PC-9 (cell line): ENCODE results near the gene GPI. TPM values are rescaled to one million over a fixed set of nuclear protein-coding genes. Genes with fewer than 3 reads are reported as not detected.

Source experiments
- BruUV-seq: library from RNA; stranded (reverse); fragments of 400-500 nt; replicated peaks from 2 replicates; lab custom pipeline; 2021; lab: Mats Ljungman, UMichigan
- CTCF ChIA-PET: fragments of 300-600 bp; sonication (Branson Sonifier 250); formaldehyde crosslinking; loops from one replicate; lab custom pipeline; 2022; ENCODE audit warnings: antibody characterized with exemption; lab: Charles Lee
- POLR2A ChIA-PET: fragments of 300-600 bp; sonication (Branson Sonifier 250); formaldehyde crosslinking; loops from one replicate; lab custom pipeline; 2022; ENCODE audit warnings: antibody characterized with exemption; ENCODE audit not compliant: unreplicated experiment; lab: Charles Lee
- DNase-seq, 2 experiments: peaks; one replicate each; pipeline versions ENCODE4 v3.0.0 to v3.0.0-alpha.2; 2015 to 2022; ENCODE audit warnings: mixed read lengths in 1 of 2
- H2AFZ ChIP-seq: fragments of 200-600 bp; sonication (generic); 2 replicates; pipeline ENCODE4 v1.8.1; 2017; ENCODE audit warnings: antibody characterized with exemption
- H3F3A ChIP-seq: fragments of 200-600 bp; sonication (generic); 2 replicates; pipeline ENCODE4 v1.8.1; 2017; ENCODE audit warnings: antibody characterized with exemption, mild to moderate bottlenecking, low read depth; ENCODE audit not compliant: insufficient read depth
- H3K27ac ChIP-seq: fragments of 200-600 bp; sonication (generic); 2 replicates; pipeline ENCODE4 v1.6.1; 2016; ENCODE audit warnings: mixed run types
- H3K27me3 ChIP-seq: fragments of 200-600 bp; sonication (generic); 2 replicates; pipeline ENCODE4 v1.6.1; 2016; ENCODE audit warnings: low read depth, mixed run types; ENCODE audit not compliant: insufficient read depth
- H3K36me3 ChIP-seq: fragments of 200-600 bp; sonication (generic); 2 replicates; pipeline ENCODE4 v1.6.1; 2016; ENCODE audit warnings: low read depth, mixed run types
- H3K4me1 ChIP-seq: fragments of 200-600 bp; sonication (generic); replicated peaks from 2 replicates; pipeline ENCODE4 v1.6.1; 2016; ENCODE audit warnings: mixed run types; ENCODE audit not compliant: insufficient read depth
- H3K4me2 ChIP-seq: fragments of 200-600 bp; sonication (generic); 2 replicates; pipeline ENCODE4 v1.6.1; 2017; ENCODE audit warnings: mixed run types
- H3K4me3 ChIP-seq: fragments of 200-600 bp; sonication (generic); 2 replicates; pipeline ENCODE4 v1.6.1; 2016; ENCODE audit warnings: mixed run types
- H3K79me2 ChIP-seq: fragments of 200-600 bp; sonication (generic); 2 replicates; pipeline ENCODE4 v1.6.1; 2017; ENCODE audit warnings: low read depth, mixed run types
- H3K9me2 ChIP-seq: fragments of 200-600 bp; sonication (generic); 2 replicates; pipeline ENCODE4 v1.8.1; 2017; ENCODE audit warnings: mild to moderate bottlenecking; ENCODE audit not compliant: insufficient read depth
- H3K9me3 ChIP-seq: fragments of 200-600 bp; sonication (generic); 2 replicates; pipeline ENCODE4 v1.8.1; 2016; ENCODE audit warnings: low read depth; ENCODE audit not compliant: insufficient read depth
- H4K20me1 ChIP-seq: fragments of 200-600 bp; sonication (generic); 2 replicates; pipeline ENCODE4 v1.8.1; 2017; ENCODE audit not compliant: insufficient read depth
- EZH2 ChIP-seq: fragments of 200-600 bp; sonication (generic); IDR thresholded peaks from 2 replicates; pipeline ENCODE4 v1.8.0; 2017; ENCODE audit warnings: antibody characterized with exemption, low read depth
- intact Hi-C: fragments of 100-400 bp; cut with micrococcal nuclease; formaldehyde crosslinking; loops from one replicate; pipeline ENCODE4 v1.10.0; 2022; ENCODE audit not compliant: unreplicated experiment
- total RNA-seq: library from RNA; stranded (reverse); gene quantifications from 2 replicates; pipeline ENCODE4 v1.2.3, GENCODE V29; 2021
- TF ChIP-seq, protein P1 (sequence below): fragments of 200-600 bp; sonication (generic); conservative IDR thresholded peaks from 2 replicates; pipeline ENCODE4 v1.6.1; 2017; ENCODE audit warnings: mixed run types, antibody characterized with exemption, mild to moderate bottlenecking, moderate library complexity

GPI gene
- total RNA-seq, 1 experiment from 2014 or later = 522 TPM

DNA sequence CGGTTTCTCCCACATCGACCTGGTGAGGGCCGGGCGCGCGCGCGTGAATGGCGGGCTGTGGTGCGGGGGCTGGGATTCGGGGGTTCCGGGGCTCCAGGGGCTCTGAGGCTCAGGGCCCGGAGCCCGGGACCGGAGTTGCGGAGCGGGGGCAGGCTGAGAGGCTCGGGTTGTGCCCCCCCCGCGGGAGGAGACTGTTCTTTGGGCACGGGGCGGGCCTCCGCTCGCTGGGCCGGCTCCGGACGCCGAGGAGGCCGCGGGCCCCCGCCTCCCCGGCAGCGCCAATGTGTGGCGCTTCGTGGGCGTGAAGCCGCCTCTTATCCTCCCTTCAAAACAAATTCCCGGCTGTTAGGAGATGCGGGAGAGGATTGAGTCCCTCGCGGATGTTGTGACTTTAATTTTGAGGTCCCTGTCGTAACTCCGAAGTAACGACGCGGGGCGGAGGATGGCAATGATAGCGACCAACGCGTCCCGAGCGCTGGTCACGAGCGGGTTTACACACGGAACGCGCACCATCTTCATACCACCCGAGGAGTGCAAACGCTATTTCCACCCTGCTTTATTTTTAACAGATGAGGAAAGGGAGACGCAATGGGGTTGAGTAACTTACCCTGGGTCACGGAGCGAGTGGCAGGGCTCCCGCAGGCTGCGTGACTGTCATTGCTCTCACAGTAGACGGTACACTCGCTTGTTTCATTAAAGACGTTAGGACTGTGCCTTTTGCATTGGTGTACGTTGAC lies 63.7 kb downstream of the GPI start:
- intact Hi-C loops = loop anchor here (1.0 to 5.0 kb wide), 2 partner anchors 24 to 71 kb away; partner anchors contain the start of gene PDCD2L
- no peaks in the 10 kb centered on the region for H3K27me3 ChIP-seq
- peak overlapping the region; percentile 89 for H3K4me3 ChIP-seq
- no peaks in the 10 kb centered on the region for H3K9me2 ChIP-seq
- ChIA-PET POLR2A (interaction anchor here (0.6 to 0.8 kb wide), 2 partner anchors 25 to 31 kb away, joined by 3 to 4 read pairs; partner anchors contain the start of gene PDCD2L), CTCF (interaction anchor here (0.5 to 0.6 kb wide), 3 partner anchors 56 to 205 kb away, joined by 3 to 10 read pairs (median 6); no protein-coding TSS in a partner anchor)
- H3F3A ChIP-seq = peaks cover 28% of the 10 kb centered on the region; the same call in 1 of the 2 replicates
- H4K20me1 ChIP-seq = peaks cover 51% of the 10 kb centered on the region
- H3K9me3 ChIP-seq = no peaks in the 10 kb centered on the region
- H2AFZ ChIP-seq = peak overlapping the region; percentile 85
- TF ChIP-seq, protein P1, sequence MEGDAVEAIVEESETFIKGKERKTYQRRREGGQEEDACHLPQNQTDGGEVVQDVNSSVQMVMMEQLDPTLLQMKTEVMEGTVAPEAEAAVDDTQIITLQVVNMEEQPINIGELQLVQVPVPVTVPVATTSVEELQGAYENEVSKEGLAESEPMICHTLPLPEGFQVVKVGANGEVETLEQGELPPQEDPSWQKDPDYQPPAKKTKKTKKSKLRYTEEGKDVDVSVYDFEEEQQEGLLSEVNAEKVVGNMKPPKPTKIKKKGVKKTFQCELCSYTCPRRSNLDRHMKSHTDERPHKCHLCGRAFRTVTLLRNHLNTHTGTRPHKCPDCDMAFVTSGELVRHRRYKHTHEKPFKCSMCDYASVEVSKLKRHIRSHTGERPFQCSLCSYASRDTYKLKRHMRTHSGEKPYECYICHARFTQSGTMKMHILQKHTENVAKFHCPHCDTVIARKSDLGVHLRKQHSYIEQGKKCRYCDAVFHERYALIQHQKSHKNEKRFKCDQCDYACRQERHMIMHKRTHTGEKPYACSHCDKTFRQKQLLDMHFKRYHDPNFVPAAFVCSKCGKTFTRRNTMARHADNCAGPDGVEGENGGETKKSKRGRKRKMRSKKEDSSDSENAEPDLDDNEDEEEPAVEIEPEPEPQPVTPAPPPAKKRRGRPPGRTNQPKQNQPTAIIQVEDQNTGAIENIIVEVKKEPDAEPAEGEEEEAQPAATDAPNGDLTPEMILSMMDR = no peak
- TF ChIP-seq EZH2 = no peak
- H3K27ac ChIP-seq = peak overlapping the region; percentile 7
- peak in 1 of 2 experiments; percentile 30 for DNase-seq
- no TSS peak for BruUV-seq
- H3K79me2 ChIP-seq = peaks cover 55% of the 10 kb centered on the region
- peaks cover 18% of the 10 kb centered on the region for H3K4me1 ChIP-seq
- H3K36me3 ChIP-seq = peaks cover 18% of the 10 kb centered on the region
- peak overlapping the region; percentile 92 for H3K4me2 ChIP-seq

DNA sequence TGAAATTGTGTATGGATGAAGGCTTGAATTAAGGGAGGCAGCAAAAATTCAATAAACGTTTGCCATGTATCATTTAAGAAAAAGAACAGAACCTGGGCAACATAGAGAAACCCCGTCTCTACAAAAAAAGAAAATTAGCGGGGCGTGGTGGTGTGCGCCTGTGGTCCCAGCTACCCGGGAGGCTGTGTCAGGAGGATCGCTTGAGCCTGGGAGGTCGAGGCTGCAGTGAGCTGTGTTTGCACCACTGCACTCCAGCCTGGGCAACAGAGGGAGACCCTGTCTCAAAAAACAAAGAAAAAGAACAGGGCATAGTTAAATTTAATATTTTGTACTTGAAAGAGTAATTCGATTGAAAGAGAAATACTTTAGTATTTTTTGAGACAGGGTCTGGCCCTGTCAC lies 64.6 kb downstream of the GPI start:
- no peak for TF ChIP-seq EZH2
- TF ChIP-seq, protein P1 = no peak
- Histone ChIP-seq H3K4me3 (peak overlapping the region; percentile 89), H2AFZ (no peak overlapping the region), H3K36me3 (peaks cover 21% of the 10 kb centered on the region), H3K4me1 (peaks cover 18% of the 10 kb centered on the region), H3K9me2 (no peaks in the 10 kb centered on the region), H3K27ac (no peak overlapping the region), H3K9me3 (no peaks in the 10 kb centered on the region), H4K20me1 (peaks cover 59% of the 10 kb centered on the region), H3K4me2 (peak overlapping the region; percentile 92), H3F3A (peaks cover 28% of the 10 kb centered on the region; the same call in 1 of the 2 replicates), H3K27me3 (no peaks in the 10 kb centered on the region), H3K79me2 (peaks cover 63% of the 10 kb centered on the region)
- ChIA-PET CTCF (interaction anchor here (0.5 kb wide), 1 partner anchor 55 kb away, joined by 6 read pairs; no protein-coding TSS in a partner anchor), POLR2A (interaction anchor here (0.6 kb wide), 1 partner anchor 30 kb away, joined by 4 read pairs; no protein-coding TSS in a partner anchor)
- intact Hi-C loops = loop anchor here (5.0 kb wide), 1 partner anchor 72 kb away; no protein-coding TSS in a partner anchor
- BruUV-seq = TSS peak; percentile 17
- DNase-seq = no peak

DNA sequence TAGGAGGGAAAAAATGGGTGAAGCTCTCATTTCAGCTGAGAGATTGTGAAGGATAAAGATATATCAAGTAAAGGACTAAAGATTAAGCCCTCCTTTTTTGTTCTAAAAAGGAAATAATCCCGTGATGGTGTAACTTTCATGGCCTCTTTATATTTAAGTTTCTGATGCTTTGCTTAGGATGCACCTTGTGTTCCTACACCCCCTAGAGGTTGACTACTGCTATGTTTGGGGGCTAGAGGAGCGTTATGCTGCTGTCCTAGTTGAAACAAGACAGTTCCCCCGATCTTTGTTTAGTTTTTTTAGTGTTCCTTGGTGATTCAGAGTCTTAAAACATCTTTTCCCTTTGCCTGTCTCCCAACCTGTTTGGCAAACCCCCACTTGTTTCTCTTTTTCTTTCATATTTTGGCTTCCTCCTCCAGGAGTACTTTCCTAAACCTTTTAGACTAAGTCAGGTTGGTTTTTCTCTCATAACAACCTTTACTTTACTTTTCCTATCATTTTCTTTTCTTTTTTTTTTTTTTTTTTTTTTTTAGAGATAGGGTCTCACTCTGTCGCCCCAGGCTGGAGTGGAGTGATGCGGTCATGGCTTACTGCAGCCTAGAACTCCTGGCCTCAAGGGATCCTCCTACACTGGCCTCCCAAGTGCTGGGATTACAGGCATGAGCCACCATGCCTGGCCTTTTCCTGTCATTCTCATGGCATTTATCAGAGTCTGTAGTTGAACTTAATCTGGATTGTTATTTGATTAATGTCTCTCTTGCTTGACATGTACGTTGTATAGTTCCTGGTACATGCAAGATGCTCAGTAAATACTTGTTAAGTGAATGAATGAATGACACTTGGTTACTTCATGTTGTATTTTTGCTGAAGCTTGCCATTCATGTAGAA lies 66.0 kb downstream of the GPI start:
- Histone ChIP-seq H3K79me2 (peaks cover 66% of the 10 kb centered on the region), H3K27ac (no peak overlapping the region), H2AFZ (no peak overlapping the region), H3F3A (peaks cover 22% of the 10 kb centered on the region; the same call in 1 of the 2 replicates), H3K4me2 (peak overlapping the region; percentile 92), H3K9me3 (no peaks in the 10 kb centered on the region), H3K36me3 (peaks cover 21% of the 10 kb centered on the region), H3K27me3 (no peaks in the 10 kb centered on the region), H4K20me1 (peaks cover 68% of the 10 kb centered on the region), H3K9me2 (no peaks in the 10 kb centered on the region), H3K4me1 (peaks cover 18% of the 10 kb centered on the region), H3K4me3 (peak overlapping the region; percentile 89)
- DNase-seq = peak in 1 of 2 experiments; percentile 39
- TF ChIP-seq, protein P1 = peak; percentile 51; the same call in 1 of the 2 replicates
- TF ChIP-seq EZH2 = no peak
- BruUV-seq = no TSS peak
- POLR2A ChIA-PET = no interaction called here
- CTCF ChIA-PET = no interaction called here
- intact Hi-C loops = no loop called here
